HEK293 (cell line): ENCODE measurements around the gene GPR158.

Source experiments
- CTCF ChIA-PET: fragments of 350-600 bp; formaldehyde crosslinking; extraction: SDS; loops from one replicate; lab custom pipeline; 2021; ENCODE audit warnings: antibody characterized with exemption; lab: Yijun Ruan, JAX
- POLR2A ChIA-PET: fragments of 300-600 bp; formaldehyde crosslinking; extraction: SDS; loops from one replicate; lab custom pipeline; 2020; ENCODE audit warnings: antibody characterized with exemption, inconsistent platforms; lab: Yijun Ruan, JAX
- H3K27ac ChIP-seq: fragments of 200-500 bp; sonication (Bioruptor generic); 2 replicates; pipeline ENCODE4 v1.5.1; 2014; ENCODE audit warnings: low read depth, low read length, control low read depth, inconsistent platforms; ENCODE audit errors: extremely low read depth
- H3K36me3 ChIP-seq, 2 experiments: fragments of 200-500 bp in 1 of 2; sonication (Bioruptor generic) in 1 of 2; 1 replicate in 1 of 2; 2 replicates in 1 of 2; pipeline ENCODE4 v1.5.1; 2014 to 2017; ENCODE audit warnings: inconsistent platforms in 2 of 2, low read length in 2 of 2; ENCODE audit not compliant: control insufficient read depth in 2 of 2, insufficient read depth in 1 of 2
- H3K4me1 ChIP-seq: fragments of 200-500 bp; sonication (Bioruptor generic); 2 replicates; pipeline ENCODE4 v1.5.1; 2014; ENCODE audit warnings: mild to moderate bottlenecking, low read length, inconsistent platforms; ENCODE audit not compliant: control insufficient read depth, insufficient read depth
- H3K4me3 ChIP-seq: 2 replicates; pipeline ENCODE4 v1.5.1; 2011; ENCODE audit warnings: low read depth, mild to moderate bottlenecking, control low read depth, low read length, moderate library complexity
- H3K9me3 ChIP-seq: fragments of 200-500 bp; sonication (Bioruptor generic); 2 replicates; pipeline ENCODE4 v1.5.1; 2014; ENCODE audit warnings: low read depth, low read length, inconsistent platforms; ENCODE audit not compliant: control insufficient read depth, insufficient read depth
- GLIS2 ChIP-seq: fragments of 450-650 bp; formaldehyde crosslinking; IDR thresholded peaks from 2 replicates; pipeline ENCODE4 v1.5.1; 2016; ENCODE audit warnings: missing biosample characterization, missing genetic modification characterization
- HOXC10 ChIP-seq: sonication (generic); formaldehyde crosslinking; IDR thresholded peaks from 2 replicates; pipeline ENCODE4 v1.8.1; 2023; ENCODE audit warnings: mild to moderate bottlenecking, missing genetic modification reagents
- HOXD13 ChIP-seq: sonication (generic); formaldehyde crosslinking; IDR thresholded peaks from 2 replicates; pipeline ENCODE4 v1.8.0; 2022; ENCODE audit warnings: missing genetic modification reagents, borderline replicate concordance
- SCRT2 ChIP-seq: fragments of 450-650 bp; formaldehyde crosslinking; IDR thresholded peaks from 2 replicates; pipeline ENCODE4 v1.5.1; 2016; ENCODE audit warnings: missing biosample characterization, missing genetic modification characterization
- ZBTB21 ChIP-seq: fragments of 450-650 bp; formaldehyde crosslinking; IDR thresholded peaks from 2 replicates; pipeline ENCODE4 v1.5.1; 2017; ENCODE audit warnings: missing biosample characterization, missing genetic modification characterization
- ZNF155 ChIP-seq: fragments of 450-650 bp; formaldehyde crosslinking; IDR thresholded peaks from 2 replicates; pipeline ENCODE4 v1.5.1; 2016; ENCODE audit warnings: missing biosample characterization, missing genetic modification characterization
- ZNF157 ChIP-seq: fragments of 450-650 bp; formaldehyde crosslinking; IDR thresholded peaks from 2 replicates; pipeline ENCODE4 v1.5.1; 2016; ENCODE audit warnings: missing biosample characterization, missing genetic modification characterization
- ZNF174 ChIP-seq: fragments of 450-650 bp; formaldehyde crosslinking; IDR thresholded peaks from 2 replicates; pipeline ENCODE4 v1.5.0; 2017; ENCODE audit warnings: missing biosample characterization, mild to moderate bottlenecking, missing genetic modification characterization
- ZNF292 ChIP-seq: fragments of 450-650 bp; formaldehyde crosslinking; IDR thresholded peaks from 2 replicates; pipeline ENCODE4 v1.5.1; 2016; ENCODE audit warnings: low read depth, missing biosample characterization, missing genetic modification characterization, borderline replicate concordance
- ZNF521 ChIP-seq: fragments of 450-650 bp; formaldehyde crosslinking; IDR thresholded peaks from 2 replicates; pipeline ENCODE4 v1.5.1; 2017; ENCODE audit warnings: missing biosample characterization, mild to moderate bottlenecking, missing genetic modification characterization
- ZNF529 ChIP-seq: fragments of 450-650 bp; formaldehyde crosslinking; IDR thresholded peaks from 2 replicates; pipeline ENCODE4 v1.5.1; 2017; ENCODE audit warnings: missing genetic modification characterization, missing biosample characterization; ENCODE audit not compliant: insufficient replicate concordance
- ZNF530 ChIP-seq: fragments of 450-650 bp; formaldehyde crosslinking; IDR thresholded peaks from 2 replicates; pipeline ENCODE4 v1.5.1; 2016; ENCODE audit warnings: low read depth, missing biosample characterization, missing genetic modification characterization
- ZNF555 ChIP-seq: fragments of 450-650 bp; formaldehyde crosslinking; conservative IDR thresholded peaks from 2 replicates; pipeline ENCODE4 v1.5.1; 2017; ENCODE audit warnings: missing biosample characterization, mild to moderate bottlenecking, missing genetic modification characterization, inconsistent platforms
- ZNF701 ChIP-seq: fragments of 450-650 bp; formaldehyde crosslinking; IDR thresholded peaks from 2 replicates; pipeline ENCODE4 v1.5.1; 2016; ENCODE audit warnings: missing biosample characterization, missing genetic modification characterization
- ZSCAN23 ChIP-seq: fragments of 450-650 bp; formaldehyde crosslinking; IDR thresholded peaks from 2 replicates; pipeline ENCODE4 v1.5.1; 2016; ENCODE audit warnings: missing biosample characterization, missing genetic modification characterization
- TF ChIP-seq, protein P1 (sequence below): fragments of 450-650 bp; formaldehyde crosslinking; IDR thresholded peaks from 2 replicates; pipeline ENCODE4 v1.5.1; 2016; ENCODE audit warnings: missing biosample characterization, missing genetic modification characterization, low read depth
- TF ChIP-seq, protein P2 (sequence below): fragments of 450-650 bp; formaldehyde crosslinking; IDR thresholded peaks from 2 replicates; pipeline ENCODE4 v1.5.1; 2016; ENCODE audit warnings: missing biosample characterization, missing genetic modification characterization
- TF ChIP-seq, protein P3 (sequence below): fragments of 450-650 bp; formaldehyde crosslinking; IDR thresholded peaks from 2 replicates; pipeline ENCODE4 v1.5.1; 2017; ENCODE audit warnings: missing biosample characterization, missing genetic modification characterization
- TF ChIP-seq, protein P4 (sequence below): sonication (generic); formaldehyde crosslinking; IDR thresholded peaks from 2 replicates; pipeline ENCODE4 v1.8.1; 2022; ENCODE audit warnings: mild to moderate bottlenecking, moderate library complexity, missing genetic modification reagents
- TF ChIP-seq, protein P5 (sequence below): fragments of 450-650 bp; formaldehyde crosslinking; IDR thresholded peaks from 2 replicates; pipeline ENCODE4 v1.5.1; 2016; ENCODE audit warnings: missing biosample characterization, missing genetic modification characterization
- TF ChIP-seq, protein P6 (sequence below): fragments of 450-650 bp; formaldehyde crosslinking; IDR thresholded peaks from 2 replicates; pipeline ENCODE4 v1.5.1; 2016; ENCODE audit warnings: missing biosample characterization, missing genetic modification characterization

Gene GPR158

DNA sequence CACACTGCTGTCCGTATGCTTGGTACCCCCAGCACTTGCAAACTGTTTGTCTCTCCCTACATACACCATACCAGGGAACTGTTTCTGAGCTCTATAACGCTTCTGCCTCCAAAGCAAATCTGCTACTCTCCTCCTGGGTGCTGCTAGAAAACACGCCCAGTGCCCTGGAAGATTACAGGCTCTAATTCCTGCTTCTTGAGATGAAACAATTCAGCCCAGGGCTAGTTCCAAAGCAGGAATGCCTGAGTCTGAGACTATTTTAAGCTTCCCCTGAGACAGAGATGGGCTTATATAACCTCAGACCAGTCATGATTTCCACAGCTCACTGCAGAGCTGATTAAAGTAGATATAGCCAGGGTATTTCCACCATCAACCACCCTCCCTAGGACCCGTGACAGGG is 327.1 kb downstream of the GPR158 start:
- no peaks in the 10 kb centered on the region for H3K9me3 ChIP-seq
- no peak for TF ChIP-seq HOXC10 (CRISPR knock-in tag)
- TF ChIP-seq GLIS2 (tag by site-specific recombination), result no peak
- TF ChIP-seq, protein P1, sequence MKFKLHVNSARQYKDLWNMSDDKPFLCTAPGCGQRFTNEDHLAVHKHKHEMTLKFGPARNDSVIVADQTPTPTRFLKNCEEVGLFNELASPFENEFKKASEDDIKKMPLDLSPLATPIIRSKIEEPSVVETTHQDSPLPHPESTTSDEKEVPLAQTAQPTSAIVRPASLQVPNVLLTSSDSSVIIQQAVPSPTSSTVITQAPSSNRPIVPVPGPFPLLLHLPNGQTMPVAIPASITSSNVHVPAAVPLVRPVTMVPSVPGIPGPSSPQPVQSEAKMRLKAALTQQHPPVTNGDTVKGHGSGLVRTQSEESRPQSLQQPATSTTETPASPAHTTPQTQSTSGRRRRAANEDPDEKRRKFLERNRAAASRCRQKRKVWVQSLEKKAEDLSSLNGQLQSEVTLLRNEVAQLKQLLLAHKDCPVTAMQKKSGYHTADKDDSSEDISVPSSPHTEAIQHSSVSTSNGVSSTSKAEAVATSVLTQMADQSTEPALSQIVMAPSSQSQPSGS, result no peak
- TF ChIP-seq, protein P2, sequence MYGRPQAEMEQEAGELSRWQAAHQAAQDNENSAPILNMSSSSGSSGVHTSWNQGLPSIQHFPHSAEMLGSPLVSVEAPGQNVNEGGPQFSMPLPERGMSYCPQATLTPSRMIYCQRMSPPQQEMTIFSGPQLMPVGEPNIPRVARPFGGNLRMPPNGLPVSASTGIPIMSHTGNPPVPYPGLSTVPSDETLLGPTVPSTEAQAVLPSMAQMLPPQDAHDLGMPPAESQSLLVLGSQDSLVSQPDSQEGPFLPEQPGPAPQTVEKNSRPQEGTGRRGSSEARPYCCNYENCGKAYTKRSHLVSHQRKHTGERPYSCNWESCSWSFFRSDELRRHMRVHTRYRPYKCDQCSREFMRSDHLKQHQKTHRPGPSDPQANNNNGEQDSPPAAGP (tag by site-specific recombination), result no peak
- no peak for TF ChIP-seq ZNF530
- H3K36me3 ChIP-seq, result no peaks in the 10 kb centered on the region
- no peak overlapping the region for H3K4me3 ChIP-seq
- POLR2A ChIA-PET, result no interaction called here
- H3K27ac ChIP-seq, result no peak overlapping the region
- no peaks in the 10 kb centered on the region for H3K4me1 ChIP-seq
- CTCF ChIA-PET, result interaction anchor here (0.7 kb wide), 1 partner anchor 248 kb away, joined by 3 read pairs; no protein-coding TSS in a partner anchor

DNA sequence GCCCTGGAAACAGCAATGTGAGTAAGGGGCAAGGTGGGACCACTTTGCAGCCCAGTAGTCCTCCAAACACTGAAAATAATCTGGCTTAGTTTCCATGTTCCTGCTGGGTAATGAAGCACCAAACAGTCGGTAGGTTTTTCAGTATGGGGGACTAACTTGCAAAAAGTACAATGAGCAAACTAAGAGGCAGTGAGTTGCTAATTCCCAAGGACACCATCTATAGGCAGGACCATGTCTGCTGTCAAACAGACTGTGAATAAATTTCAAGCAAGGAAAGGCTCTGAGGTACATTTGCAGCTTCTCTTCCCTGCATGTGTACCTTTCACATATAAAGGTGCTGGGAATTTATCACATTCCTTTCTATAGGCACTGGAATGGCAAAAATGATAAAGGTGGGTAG is 327.7 kb downstream of the GPR158 start:
- CTCF ChIA-PET, result interaction anchor here (0.7 kb wide), 1 partner anchor 247 kb away, joined by 3 read pairs; no protein-coding TSS in a partner anchor
- H3K36me3 ChIP-seq, result no peaks in the 10 kb centered on the region
- H3K9me3 ChIP-seq, result no peaks in the 10 kb centered on the region
- H3K27ac ChIP-seq, result no peak overlapping the region
- H3K4me1 ChIP-seq, result no peaks in the 10 kb centered on the region
- no peak overlapping the region for H3K4me3 ChIP-seq
- TF ChIP-seq HOXD13 (CRISPR knock-in tag) (no peak), ZNF157 (tag by site-specific recombination) (no peak), SCRT2 (tag by site-specific recombination) (no peak), ZNF555 (tag by site-specific recombination) (no peak), ZNF521 (no peak), ZNF529 (no peak)
- TF ChIP-seq, protein P3, sequence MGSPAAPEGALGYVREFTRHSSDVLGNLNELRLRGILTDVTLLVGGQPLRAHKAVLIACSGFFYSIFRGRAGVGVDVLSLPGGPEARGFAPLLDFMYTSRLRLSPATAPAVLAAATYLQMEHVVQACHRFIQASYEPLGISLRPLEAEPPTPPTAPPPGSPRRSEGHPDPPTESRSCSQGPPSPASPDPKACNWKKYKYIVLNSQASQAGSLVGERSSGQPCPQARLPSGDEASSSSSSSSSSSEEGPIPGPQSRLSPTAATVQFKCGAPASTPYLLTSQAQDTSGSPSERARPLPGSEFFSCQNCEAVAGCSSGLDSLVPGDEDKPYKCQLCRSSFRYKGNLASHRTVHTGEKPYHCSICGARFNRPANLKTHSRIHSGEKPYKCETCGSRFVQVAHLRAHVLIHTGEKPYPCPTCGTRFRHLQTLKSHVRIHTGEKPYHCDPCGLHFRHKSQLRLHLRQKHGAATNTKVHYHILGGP (tag by site-specific recombination), result no peak
- TF ChIP-seq, protein P4, sequence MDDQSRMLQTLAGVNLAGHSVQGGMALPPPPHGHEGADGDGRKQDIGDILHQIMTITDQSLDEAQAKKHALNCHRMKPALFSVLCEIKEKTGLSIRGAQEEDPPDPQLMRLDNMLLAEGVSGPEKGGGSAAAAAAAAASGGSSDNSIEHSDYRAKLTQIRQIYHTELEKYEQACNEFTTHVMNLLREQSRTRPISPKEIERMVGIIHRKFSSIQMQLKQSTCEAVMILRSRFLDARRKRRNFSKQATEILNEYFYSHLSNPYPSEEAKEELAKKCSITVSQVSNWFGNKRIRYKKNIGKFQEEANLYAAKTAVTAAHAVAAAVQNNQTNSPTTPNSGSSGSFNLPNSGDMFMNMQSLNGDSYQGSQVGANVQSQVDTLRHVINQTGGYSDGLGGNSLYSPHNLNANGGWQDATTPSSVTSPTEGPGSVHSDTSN (CRISPR knock-in tag), result no peak
- POLR2A ChIA-PET, result no interaction called here

DNA sequence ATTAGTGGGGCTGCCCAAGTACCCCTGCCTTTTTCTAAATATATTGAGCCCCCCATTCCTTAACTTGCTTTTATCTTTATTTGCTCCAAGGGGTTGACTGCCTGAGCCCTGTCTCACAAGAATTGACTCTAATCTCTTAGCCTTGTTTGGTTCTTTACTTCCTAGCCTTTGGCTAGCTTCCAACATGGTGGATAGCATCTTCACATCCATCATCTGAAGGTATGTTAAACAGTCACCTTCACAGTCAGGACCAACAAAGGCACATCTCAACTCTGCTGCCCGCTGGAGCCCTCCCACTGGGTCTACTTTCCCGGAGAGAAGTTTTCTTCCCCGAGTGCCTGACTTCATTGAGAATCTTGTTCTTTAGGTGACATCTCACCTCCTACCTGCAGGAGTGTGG is 329.5 kb downstream of the GPR158 start:
- Histone ChIP-seq H3K4me1 (no peaks in the 10 kb centered on the region), H3K9me3 (no peaks in the 10 kb centered on the region), H3K36me3 (no peaks in the 10 kb centered on the region), H3K27ac (no peak overlapping the region), H3K4me3 (no peak overlapping the region)
- POLR2A ChIA-PET, result no interaction called here
- CTCF ChIA-PET, result interaction anchor here (1.1 kb wide), 1 partner anchor 179 kb away, joined by 4 read pairs; no protein-coding TSS in a partner anchor
- TF ChIP-seq, protein P4 (CRISPR knock-in tag), result no peak
- TF ChIP-seq ZSCAN23 (tag by site-specific recombination) (no peak), ZNF701 (no peak), ZBTB21 (tag by site-specific recombination) (no peak), ZNF155 (no peak), ZNF174 (no peak), ZNF292 (tag by site-specific recombination) (no peak)
- TF ChIP-seq, protein P5, sequence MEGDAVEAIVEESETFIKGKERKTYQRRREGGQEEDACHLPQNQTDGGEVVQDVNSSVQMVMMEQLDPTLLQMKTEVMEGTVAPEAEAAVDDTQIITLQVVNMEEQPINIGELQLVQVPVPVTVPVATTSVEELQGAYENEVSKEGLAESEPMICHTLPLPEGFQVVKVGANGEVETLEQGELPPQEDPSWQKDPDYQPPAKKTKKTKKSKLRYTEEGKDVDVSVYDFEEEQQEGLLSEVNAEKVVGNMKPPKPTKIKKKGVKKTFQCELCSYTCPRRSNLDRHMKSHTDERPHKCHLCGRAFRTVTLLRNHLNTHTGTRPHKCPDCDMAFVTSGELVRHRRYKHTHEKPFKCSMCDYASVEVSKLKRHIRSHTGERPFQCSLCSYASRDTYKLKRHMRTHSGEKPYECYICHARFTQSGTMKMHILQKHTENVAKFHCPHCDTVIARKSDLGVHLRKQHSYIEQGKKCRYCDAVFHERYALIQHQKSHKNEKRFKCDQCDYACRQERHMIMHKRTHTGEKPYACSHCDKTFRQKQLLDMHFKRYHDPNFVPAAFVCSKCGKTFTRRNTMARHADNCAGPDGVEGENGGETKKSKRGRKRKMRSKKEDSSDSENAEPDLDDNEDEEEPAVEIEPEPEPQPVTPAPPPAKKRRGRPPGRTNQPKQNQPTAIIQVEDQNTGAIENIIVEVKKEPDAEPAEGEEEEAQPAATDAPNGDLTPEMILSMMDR (tag by site-specific recombination), result no peak
- TF ChIP-seq, protein P6, sequence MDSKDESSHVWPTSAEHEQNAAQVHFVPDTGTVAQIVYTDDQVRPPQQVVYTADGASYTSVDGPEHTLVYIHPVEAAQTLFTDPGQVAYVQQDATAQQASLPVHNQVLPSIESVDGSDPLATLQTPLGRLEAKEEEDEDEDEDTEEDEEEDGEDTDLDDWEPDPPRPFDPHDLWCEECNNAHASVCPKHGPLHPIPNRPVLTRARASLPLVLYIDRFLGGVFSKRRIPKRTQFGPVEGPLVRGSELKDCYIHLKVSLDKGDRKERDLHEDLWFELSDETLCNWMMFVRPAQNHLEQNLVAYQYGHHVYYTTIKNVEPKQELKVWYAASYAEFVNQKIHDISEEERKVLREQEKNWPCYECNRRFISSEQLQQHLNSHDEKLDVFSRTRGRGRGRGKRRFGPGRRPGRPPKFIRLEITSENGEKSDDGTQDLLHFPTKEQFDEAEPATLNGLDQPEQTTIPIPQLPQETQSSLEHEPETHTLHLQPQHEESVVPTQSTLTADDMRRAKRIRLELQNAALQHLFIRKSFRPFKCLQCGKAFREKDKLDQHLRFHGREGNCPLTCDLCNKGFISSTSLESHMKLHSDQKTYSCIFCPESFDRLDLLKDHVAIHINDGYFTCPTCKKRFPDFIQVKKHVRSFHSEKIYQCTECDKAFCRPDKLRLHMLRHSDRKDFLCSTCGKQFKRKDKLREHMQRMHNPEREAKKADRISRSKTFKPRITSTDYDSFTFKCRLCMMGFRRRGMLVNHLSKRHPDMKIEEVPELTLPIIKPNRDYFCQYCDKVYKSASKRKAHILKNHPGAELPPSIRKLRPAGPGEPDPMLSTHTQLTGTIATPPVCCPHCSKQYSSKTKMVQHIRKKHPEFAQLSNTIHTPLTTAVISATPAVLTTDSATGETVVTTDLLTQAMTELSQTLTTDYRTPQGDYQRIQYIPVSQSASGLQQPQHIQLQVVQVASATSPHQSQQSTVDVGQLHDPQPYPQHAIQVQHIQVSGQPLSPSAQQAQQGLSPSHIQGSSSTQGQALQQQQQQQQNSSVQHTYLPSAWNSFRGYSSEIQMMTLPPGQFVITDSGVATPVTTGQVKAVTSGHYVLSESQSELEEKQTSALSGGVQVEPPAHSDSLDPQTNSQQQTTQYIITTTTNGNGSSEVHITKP (tag by site-specific recombination), result no peak
